Activated B cell treated with CpG ODN at 0.5 μM for 24 hours (primary cell): ENCODE results near the gene CD68. TPM values are rescaled to one million over a fixed set of nuclear protein-coding genes. Genes with fewer than 3 reads are reported as not detected.

Source experiments
- ATAC-seq: fragments of 200-7000 bp; cut with Tn5 transposase; one replicate; pipeline ENCODE4 v1.10.0; 2021; ENCODE audit warnings: low read depth, mild to moderate bottlenecking, moderate library complexity
- CTCF ChIA-PET: fragments of 350-600 bp; sonication (Branson Sonifier 250); formaldehyde crosslinking; loops from one replicate; lab custom pipeline; 2021; ENCODE audit warnings: antibody characterized with exemption; lab: Charles Lee
- POLR2A ChIA-PET: fragments of 350-600 bp; sonication (Branson Sonifier 250); formaldehyde crosslinking; loops from one replicate; lab custom pipeline; 2021; ENCODE audit warnings: antibody characterized with exemption; lab: Charles Lee
- DNase-seq: peaks from one replicate; pipeline ENCODE4 v3.0.0; 2022
- H3K27ac Mint-ChIP-seq: one replicate; pipeline ENCODE4 v1.8.0; 2020; ENCODE audit warnings: mixed read lengths
- H3K27me3 Mint-ChIP-seq: one replicate; pipeline ENCODE4 v1.8.0; 2021; ENCODE audit warnings: mixed read lengths
- H3K36me3 Mint-ChIP-seq: one replicate; pipeline ENCODE4 v1.8.0; 2021; ENCODE audit warnings: low read depth, mixed read lengths
- H3K4me1 Mint-ChIP-seq: one replicate; pipeline ENCODE4 v1.8.0; 2021; ENCODE audit warnings: mixed read lengths
- H3K4me3 Mint-ChIP-seq: one replicate; pipeline ENCODE4 v1.8.0; 2020; ENCODE audit warnings: mild to moderate bottlenecking, mixed read lengths
- H3K9me3 Mint-ChIP-seq: one replicate; pipeline ENCODE4 v1.8.0; 2020; ENCODE audit warnings: mixed read lengths
- CTCF ChIP-seq: fragments of 200-600 bp; IDR thresholded peaks from one replicate; pipeline ENCODE4 v1.8.0; 2022; ENCODE audit warnings: antibody characterized with exemption, mild to moderate bottlenecking
- intact Hi-C: fragments of 100-400 bp; cut with micrococcal nuclease; formaldehyde crosslinking; loops from one replicate; pipeline ENCODE4 v1.15.1; 2024
- total RNA-seq: library from RNA; stranded (reverse); gene quantifications from 2 replicates; pipeline ENCODE4 v1.2.3, GENCODE V29; 2022

CD68 gene
- total RNA-seq, 1 donor from 2014 or later = 7.2 TPM

DNA sequence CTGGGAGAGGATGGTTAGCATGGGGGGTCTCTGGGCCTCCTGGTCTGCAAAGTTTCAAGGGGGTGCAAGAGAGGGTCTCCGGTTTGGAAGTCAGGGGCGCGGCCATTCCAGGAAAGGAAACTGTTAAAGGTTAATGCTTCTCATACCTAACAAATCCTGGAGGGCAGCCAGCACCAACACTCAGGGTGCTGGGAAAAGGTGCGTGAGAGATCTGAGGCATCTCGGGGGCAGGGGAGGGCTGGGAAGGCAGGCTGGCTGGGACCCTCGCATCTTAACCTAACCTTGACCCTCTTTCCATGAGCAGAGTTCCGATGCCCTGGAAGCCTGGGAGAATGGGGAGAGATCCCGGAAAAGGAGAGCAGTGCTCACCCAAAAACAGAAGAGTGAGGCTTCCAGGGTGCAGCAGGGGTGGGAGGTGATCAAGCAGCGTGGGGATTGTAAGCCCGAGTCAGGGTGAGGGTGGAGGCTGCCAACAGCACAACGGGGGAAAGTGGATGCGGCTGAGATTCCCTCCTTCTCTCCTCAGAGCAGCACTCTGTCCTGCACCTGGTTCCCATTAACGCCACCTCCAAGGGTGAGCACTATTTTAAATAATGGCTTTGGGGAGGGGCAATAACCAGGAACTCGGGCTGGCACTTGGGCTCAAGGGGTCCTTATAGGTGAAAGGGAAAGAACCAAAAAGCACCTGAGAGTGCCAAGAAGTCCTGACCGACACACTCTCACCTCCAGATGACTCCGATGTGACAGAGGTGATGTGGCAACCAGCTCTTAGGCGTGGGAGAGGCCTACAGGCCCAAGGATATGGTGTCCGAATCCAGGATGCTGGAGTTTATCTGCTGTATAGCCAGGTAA is 19.9 kb upstream of the CD68 start:
- H3K4me3 Mint-ChIP-seq = peak overlapping the region; percentile 92
- peak overlapping the region; percentile 96 for H3K27ac Mint-ChIP-seq
- intact Hi-C loops = no loop called here
- no peak for TF ChIP-seq CTCF
- H3K4me1 Mint-ChIP-seq = peaks cover 67% of the 10 kb centered on the region
- DNase-seq (no peak), ATAC-seq (no peak)
- POLR2A ChIA-PET = interaction anchor here (0.6 to 7.9 kb wide), 26 partner anchors 7 to 688 kb away, joined by 3 to 98 read pairs (median 16); partner anchors contain the start of genes CD68, CTC1, MPDU1 and PLSCR3
- no peaks in the 10 kb centered on the region for H3K27me3 Mint-ChIP-seq
- CTCF ChIA-PET = interaction anchor here (1.0 to 6.1 kb wide), 21 partner anchors 7 to 514 kb away, joined by 3 to 364 read pairs (median 8); partner anchors contain the start of genes MPDU1, PLSCR3, SOX15 and TMEM102
- H3K9me3 Mint-ChIP-seq = no peaks in the 10 kb centered on the region
- H3K36me3 Mint-ChIP-seq = peaks cover 28% of the 10 kb centered on the region

- ATAC-seq (peak; percentile 33), DNase-seq (peak; percentile 61)
- H3K27ac Mint-ChIP-seq = peak overlapping the region; percentile 96
- CTCF ChIA-PET = interaction anchor here (0.6 to 6.1 kb wide), 31 partner anchors 8 to 515 kb away, joined by 3 to 364 read pairs (median 7); partner anchors contain the start of genes ACAP1, FXR2, MPDU1 and PLSCR3
- H3K36me3 Mint-ChIP-seq = peaks cover 37% of the 10 kb centered on the region
- H3K27me3 Mint-ChIP-seq = no peaks in the 10 kb centered on the region
- TF ChIP-seq CTCF = peak; percentile 12
- H3K4me1 Mint-ChIP-seq = peaks cover 63% of the 10 kb centered on the region
- no peaks in the 10 kb centered on the region for H3K9me3 Mint-ChIP-seq
- POLR2A ChIA-PET = interaction anchor here (0.5 to 7.9 kb wide), 24 partner anchors 8 to 256 kb away, joined by 3 to 98 read pairs (median 9); partner anchors contain the start of genes CD68, MPDU1, PLSCR3 and POLR2A
- peak overlapping the region; percentile 92 for H3K4me3 Mint-ChIP-seq
- intact Hi-C loops = loop anchor here (1.0 kb wide), 13 partner anchors 8 to 280 kb away; partner anchors contain the start of genes FXR2, KCTD11, MPDU1 and POLR2A
Observed at GRCh38 chr17:7560172-7561027, 19.0 kb upstream of the CD68 start.

- Mint-ChIP-seq H3K4me1 (peaks cover 60% of the 10 kb centered on the region), H3K9me3 (no peaks in the 10 kb centered on the region), H3K27me3 (no peaks in the 10 kb centered on the region), H3K27ac (peak overlapping the region; percentile 96), H3K4me3 (peak overlapping the region; percentile 92), H3K36me3 (peaks cover 43% of the 10 kb centered on the region)
- CTCF ChIA-PET = interaction anchor here (0.6 to 6.1 kb wide), 32 partner anchors 9 to 515 kb away, joined by 3 to 364 read pairs (median 7); partner anchors contain the start of genes ACAP1, FXR2, MPDU1 and PLSCR3
- POLR2A ChIA-PET = interaction anchor here (0.5 to 7.9 kb wide), 26 partner anchors 9 to 310 kb away, joined by 3 to 98 read pairs (median 8); partner anchors contain the start of genes ACAP1, CD68, CTDNEP1 and MPDU1
- ATAC-seq (peak; percentile 68), DNase-seq (peak; percentile 76)
- no peak for TF ChIP-seq CTCF
- intact Hi-C loops = loop anchor here (1.0 kb wide), 13 partner anchors 9 to 281 kb away; partner anchors contain the start of genes FXR2, KCTD11, MPDU1 and POLR2A
Observed at GRCh38 chr17:7561028-7561575, 18.3 kb upstream of the CD68 start.

DNA sequence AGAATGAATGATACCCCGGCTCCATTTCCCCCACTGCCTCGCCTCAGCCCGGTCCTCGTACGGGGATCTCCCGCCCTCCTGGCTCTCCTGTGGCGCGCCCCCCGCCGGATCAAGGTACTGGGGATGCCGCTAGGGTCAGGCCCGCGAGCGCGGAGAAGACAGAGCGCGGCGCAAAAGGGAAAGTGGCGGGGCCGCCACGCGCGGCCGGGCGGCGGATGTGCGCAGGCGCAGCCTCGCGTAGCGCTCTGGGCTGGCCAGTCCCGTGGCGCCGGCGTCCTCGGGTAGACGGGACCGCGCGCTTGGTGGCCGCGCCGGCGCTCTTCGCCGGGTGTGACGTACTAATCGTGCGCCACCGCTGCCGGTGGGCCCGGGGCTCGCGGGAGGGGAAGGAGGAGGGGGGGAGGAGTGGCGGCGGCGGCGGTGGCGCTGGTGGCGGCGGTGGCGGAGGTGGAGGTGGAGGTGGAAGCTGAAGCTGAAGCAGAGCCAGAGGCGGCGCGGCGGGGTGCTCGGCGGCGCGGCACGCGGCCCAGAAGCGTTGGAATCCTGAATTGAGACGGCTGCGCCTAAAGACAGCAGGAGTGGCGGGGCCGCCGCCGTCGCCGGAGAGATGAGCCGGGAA is 17.7 kb upstream of the CD68 start, which contains the start of gene SENP3:
Gene SENP3, plus strand, starts transcription at position 331 of the 619 bp plus-strand sequence. CDS start 1,158 bp downstream, outside the sequence.
- Mint-ChIP-seq H3K4me3 (peak within 1 kb of the TSS; percentile 92), H3K27ac (peak within 1 kb of the TSS; percentile 96), H3K9me3 (no peaks in the 10 kb centered on the region), H3K27me3 (no peaks in the 10 kb centered on the region), H3K4me1 (peaks cover 54% of the 10 kb centered on the region), H3K36me3 (peaks cover 47% of the 10 kb centered on the region)
- ChIA-PET POLR2A (interaction anchor here (0.8 to 7.9 kb wide), 22 partner anchors 10 to 310 kb away, joined by 3 to 98 read pairs (median 12); partner anchors contain the start of genes ACAP1, CD68, CTDNEP1 and MPDU1), CTCF (interaction anchor here (0.8 to 6.1 kb wide), 25 partner anchors 9 to 516 kb away, joined by 3 to 364 read pairs (median 8); partner anchors contain the start of genes ACAP1, FXR2, MPDU1 and SOX15)
- intact Hi-C loops = loop anchor here (1.0 kb wide), 13 partner anchors 9 to 281 kb away; partner anchors contain the start of genes FXR2, KCTD11, MPDU1 and POLR2A
- ATAC-seq (peak; percentile 69), DNase-seq (peak; percentile 92)
- no peak for TF ChIP-seq CTCF
